Hematopoietic multipotent progenitor cell treated with erythropoietin and hydrocortisone succinate and interleukin-3 and kit ligand, for 8 days (in vitro differentiated cells): ENCODE measurements around the gene SPTBN5.
A peak's percentile ranks its signal among the peaks of the same experiment; 100 is the strongest.

ENCODE experiments used
- DNase-seq: peaks from one replicate; pipeline ENCODE4 v3.0.0-alpha.2; 2015

Gene SPTBN5

DNA sequence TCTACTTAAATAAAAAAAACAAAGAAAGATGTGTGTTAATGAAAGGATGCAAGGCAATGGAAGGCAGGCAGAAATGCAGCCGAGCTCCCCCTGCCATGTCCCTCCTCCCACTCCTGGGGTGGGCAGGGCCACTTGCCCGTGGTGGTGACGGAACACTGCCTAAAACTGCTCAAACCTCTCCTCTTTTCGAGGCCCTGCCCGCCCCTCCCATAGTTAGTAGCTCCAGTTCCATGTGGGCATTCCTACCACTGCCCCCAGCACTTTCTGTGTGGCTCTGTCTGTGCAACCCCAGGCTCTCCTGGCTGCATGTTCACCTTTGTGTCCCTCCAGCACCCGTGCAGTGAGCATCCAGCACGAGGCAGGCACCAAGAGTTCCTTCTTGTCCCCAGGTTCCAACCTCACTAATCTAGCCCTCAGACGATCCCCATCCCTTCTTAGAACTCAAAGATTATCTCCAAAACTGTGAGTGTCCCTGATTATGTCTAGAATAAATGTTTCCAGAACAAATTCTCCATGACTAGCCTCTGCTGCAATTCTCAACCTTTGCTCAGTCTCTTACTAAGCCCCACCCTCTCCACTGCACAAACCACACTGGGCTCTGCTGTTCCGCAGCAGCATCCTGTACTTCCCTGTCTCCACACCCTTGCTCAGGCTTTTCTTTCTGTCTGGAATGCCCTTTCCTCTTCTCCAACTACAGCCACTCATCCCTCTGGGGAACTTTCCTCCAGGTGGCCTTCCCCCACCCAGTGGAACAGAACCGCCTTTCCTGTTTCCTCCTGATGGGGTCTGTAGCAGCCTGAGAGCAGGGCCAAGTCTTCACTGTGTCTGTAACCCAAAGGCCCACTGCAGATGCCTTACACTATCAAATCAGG is 32.6 kb upstream of the SPTBN5 start:
- no peak for DNase-seq

DNA sequence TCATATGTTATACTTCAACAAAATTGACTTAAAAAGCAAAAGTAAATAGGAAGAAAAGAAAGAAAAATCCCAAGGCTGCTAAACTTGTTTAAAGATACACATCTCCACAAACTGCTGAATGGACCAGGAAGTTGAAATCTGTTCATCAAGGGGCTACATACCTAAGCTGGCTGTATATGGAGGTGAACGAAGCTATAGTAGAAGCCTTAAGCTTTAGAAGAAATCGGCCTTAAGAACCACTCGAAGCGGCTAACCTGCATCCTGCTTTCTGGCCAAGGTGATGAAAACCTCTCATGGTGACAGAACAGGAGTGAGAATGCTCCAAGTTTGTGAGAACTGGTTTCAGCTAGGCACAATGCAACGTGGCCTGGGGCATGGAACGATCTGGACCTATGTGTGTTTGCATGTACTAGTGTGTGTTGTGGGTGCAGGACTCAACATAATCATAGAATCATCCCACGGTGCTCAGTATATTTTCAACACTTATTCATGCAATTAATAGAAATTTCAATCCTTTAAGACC is 31.3 kb upstream of the SPTBN5 start:
- DNase-seq, result no peak

- DNase-seq, result no peak
These were observed 29.6 kb upstream of the SPTBN5 start for GRCh38 chr15:41923401-41923997.

- no peak for DNase-seq
These were observed 28.5 kb upstream of the SPTBN5 start for GRCh38 chr15:41922353-41922752.

GRCh38 chr15:41921639-41922038 is 27.8 kb upstream of the SPTBN5 start:
- no peak for DNase-seq

DNA sequence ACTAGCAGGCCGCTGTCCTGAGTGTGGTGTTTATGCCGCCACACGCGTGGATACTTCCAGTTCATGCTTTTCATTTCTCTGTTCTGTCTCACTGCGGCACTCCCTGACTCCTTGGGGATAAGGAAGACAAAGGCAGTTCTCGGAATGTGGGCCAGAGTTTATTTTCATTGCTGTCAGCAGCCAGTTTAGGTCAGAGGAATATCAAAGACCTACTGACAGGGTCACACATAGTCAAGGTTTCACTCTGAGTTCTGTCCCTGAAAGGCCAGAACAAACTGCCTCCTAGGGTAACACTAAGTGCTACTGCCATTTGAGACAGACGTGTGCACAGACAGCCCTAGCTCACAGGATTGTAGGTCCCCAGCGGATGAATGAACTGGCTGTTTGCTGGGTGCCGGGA is 27.3 kb upstream of the SPTBN5 start:
- no peak for DNase-seq

DNA sequence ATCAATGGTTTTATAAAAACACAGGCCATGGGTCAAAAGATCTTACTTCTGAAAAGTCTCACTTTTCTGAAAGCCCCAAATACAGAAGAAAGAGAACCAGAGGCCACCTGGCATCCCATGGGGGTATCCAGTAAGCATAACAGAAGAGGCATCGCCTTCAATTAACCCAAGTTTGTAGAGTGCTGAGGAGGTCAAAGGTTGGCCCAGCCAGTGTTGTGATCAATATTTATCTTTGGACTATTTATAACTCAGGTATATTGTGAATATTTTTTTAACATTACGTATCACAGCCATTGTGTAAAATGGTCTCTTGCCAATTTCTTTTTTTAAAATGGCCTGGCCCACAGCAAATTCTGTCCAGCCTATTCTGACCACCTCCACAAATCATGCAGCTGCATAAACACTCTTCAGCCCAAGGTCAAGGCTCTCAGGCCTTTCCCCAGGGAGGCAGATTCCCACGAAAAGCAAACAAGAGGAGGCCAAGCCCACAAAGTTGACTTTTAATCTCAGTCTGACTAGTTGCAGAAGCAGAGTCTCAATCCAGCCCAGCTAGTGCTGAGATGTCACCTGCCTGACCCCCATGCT is 26.2 kb upstream of the SPTBN5 start:
- DNase-seq, result no peak

GRCh38 chr15:41919201-41919820 is 25.5 kb upstream of the SPTBN5 start:
- DNase-seq, result no peak

DNA sequence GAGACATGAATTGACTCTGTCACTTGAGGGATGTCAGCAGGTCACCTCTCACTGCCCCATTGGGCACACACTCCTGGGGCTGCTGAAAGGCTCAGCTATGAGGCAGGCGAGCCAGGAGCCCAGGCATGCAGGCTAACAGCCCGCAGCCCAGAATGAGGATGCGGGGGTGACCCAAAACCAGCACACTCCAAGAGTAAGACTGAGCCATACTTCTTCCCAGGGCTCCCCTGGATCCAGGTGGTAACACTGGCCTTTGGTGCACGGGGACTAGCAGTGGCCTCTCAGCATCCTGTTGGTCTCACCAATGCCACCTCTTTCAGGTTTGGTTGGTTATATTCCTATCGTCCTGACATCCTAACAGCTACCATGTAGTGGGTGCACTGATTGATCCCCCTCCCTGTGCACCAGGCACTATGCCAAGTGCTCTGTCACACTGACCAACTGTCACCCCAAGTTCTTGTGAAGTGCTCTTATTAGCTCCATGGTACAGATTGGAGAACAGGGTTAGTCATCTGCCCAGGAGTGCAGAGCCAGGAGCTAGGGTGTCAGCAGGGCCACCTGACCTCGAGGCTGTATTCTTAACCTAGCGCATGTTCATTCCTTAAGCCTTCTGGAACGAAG is 24.8 kb upstream of the SPTBN5 start:
- DNase-seq, result no peak

GRCh38 chr15:41917767-41918430 is 24.0 kb upstream of the SPTBN5 start:
- peak; percentile 19 for DNase-seq

- no peak for DNase-seq
These were observed 21.6 kb upstream of the SPTBN5 start for GRCh38 chr15:41915255-41915994.

- no peak for DNase-seq
These were observed 20.6 kb upstream of the SPTBN5 start for GRCh38 chr15:41914411-41914810.

- no peak for DNase-seq
These were observed 19.4 kb upstream of the SPTBN5 start for GRCh38 chr15:41913256-41913655.

DNA sequence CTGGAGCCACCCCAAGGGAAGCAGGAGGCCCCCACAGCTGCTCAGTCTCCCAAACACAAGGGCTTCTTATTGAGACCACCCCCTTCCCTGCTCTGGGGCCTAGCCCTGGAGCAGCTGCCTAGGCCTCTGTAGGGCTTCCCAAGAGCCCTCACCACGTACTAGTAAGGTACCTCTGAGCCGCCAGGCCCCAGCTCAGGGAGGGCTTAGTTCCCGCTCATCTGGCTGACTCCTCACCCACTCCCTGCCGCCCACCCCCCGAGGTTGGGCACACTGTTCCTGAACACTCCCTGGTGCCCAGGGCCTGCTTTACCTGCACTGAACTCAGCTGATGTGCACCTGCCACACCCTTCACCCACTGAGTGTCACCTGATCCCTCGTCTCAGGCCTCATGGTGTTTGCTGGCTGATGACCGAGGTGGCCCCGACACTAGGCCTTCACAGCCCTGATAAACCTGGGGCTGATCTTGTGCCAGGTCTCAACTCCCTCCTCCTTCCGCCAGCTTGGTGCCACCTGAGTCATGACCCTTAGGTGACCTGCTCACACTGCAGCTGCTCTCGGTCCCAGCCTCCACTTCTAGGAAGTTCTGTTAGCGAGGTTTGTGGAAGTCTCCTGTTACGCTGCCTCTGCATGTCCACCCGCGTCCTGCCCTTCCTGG is 18.0 kb upstream of the SPTBN5 start:
- no peak for DNase-seq

DNA sequence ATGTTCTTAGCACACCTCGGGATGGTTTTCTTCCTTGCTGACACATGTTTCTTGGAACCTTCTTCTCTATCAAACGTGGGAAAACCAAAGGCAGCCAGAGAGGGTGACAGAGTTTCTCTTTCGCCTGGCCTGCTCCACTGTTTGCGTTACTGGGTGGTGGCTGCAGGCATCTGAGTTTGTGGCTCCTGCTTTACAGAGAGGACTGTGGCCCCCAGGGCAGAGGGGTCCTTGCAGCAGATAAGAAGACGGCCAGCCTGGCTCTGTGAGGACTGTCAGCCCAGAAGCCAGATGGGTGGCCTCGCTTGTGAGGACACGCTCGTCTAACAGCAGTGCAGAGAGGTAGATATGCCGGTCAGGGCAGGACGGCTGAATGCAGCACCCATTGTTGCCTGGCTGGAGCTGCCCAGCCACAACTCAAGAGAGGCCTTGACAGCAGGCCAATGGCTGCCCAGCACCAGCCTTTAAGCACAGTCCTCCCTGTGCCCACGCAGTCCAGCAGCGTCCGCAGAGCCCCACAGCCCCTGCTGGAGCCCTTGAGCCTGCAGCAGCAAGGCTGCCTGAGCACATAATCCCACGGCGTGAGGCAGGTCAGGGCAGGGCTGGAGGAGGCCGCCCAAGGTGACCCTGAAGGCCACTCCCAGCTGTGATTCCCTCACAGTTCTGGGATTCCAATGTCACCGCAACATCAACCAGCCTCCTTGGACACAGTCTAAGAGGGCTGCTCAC is 15.0 kb upstream of the SPTBN5 start:
- no peak for DNase-seq

DNA sequence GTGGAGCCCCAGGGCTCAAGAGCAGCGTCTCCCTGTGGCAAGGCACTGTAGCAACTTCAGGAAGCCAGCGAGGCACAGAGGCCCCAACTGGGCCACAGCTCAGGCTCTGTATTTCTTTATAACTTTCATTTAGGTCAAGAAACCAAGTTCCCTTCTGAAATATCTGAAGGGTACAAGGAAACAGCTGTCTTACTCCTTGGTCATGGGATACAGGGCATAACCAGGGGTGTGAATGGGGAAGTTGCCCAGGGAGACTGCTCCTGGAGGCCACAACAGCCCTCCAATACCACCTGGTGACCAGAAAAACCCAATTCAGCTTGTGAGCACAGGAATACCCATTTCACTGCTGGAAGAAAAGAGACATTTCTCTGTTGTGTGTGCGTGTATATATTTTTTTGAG is 13.3 kb upstream of the SPTBN5 start:
- DNase-seq, result no peak

DNA sequence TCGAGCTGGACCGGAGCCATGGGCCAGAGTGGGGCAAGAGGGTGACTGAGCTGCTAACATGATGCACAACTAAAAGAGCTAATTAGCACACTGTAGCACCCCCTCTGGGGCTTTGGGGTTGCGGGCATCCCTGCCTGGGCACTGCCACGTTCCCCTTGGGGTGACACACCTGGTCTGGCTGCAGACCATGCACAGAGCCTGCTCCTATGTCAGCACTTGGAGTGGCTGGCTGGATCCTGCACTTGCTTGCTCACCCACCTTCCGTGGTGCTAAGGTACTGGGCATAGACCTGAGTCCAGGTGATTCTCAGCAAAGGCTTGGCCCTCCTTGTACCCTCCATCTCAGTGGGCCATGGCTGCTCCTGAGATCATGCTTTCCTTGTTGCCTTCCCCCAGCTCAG is 12.8 kb upstream of the SPTBN5 start:
- DNase-seq, result no peak

DNA sequence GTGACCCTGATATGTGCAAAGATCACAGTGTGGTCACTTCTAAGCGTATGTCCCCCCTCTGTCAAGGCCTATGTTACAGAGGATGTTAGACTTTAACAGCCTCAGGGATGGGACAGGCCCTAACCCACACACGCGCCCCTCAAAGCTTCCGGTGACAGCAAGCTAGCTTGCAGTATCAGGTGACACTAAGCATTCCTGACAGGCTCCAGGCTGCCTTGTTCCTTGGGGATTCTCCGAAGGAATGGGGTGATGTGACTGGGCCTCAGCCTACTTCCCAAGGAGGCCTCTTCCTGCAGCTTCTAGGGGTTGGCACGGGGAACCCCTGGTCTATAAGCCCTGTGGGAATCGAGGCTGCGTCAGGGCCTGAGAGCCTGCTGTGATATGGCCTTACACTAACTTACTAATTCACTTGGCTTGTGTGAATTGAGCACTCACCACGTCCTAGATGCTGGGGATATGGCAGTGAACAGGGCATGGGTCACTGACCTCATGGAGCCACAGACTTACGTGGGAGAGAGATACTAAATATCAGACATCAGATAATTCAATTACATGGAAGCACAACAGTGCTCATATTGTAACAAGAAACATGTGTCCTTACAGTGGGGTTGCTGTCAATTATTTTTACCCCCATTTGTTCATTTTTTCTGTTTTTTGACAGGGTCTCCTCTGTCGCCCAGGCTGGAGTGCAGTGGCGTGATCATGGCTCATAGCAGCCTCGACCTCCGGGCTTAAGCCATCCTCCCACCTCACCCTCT is 11.4 kb upstream of the SPTBN5 start:
- no peak for DNase-seq

GRCh38 chr15:41904541-41905005 is 10.7 kb upstream of the SPTBN5 start:
- DNase-seq, result peak; percentile 72

DNA sequence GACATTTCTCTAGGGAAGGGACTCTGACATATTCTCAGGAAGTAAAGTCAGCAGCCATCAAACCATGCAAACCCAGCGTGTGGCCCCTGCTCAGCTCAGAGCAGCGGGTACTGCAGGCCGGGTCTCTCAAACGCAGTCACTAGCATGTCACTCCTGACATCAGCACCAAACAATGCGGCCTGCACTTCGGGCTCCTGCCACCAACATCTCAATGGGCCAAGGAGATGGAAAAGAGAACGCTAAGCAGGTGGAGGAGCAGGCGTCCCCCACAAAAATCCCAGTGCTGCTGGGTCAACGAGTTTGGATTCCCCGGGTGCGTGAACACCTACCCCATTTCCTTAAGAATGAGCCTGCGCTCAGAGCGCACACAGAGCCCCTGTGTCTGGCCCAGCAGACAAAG is 9.9 kb upstream of the SPTBN5 start:
- no peak for DNase-seq
